ENCODE data around the gene DTL.
"Not testable (repeated sequence)": the region's sequence is repeated elsewhere in the genome, so short reads cannot be mapped to it uniquely, and the experiment has no call there.

The DTL gene

GRCh38 chr1:212035123-212035834 is at the start of gene DTL, which contains the start of gene INTS7:
Gene DTL (plus strand): TSS chr1:212035748. CDS start chr1:212035891, 143 bp downstream.
Gene INTS7 (minus strand): TSS chr1:212035557. CDS start chr1:212035437, 120 bp downstream.
- peak; percentile 100 for DNase-seq

- no peak for DNase-seq
These were observed 48.8 kb upstream of the DTL start for GRCh38 chr1:211986628-211987254.

- DNase-seq: no peak
These were observed 43.9 kb upstream of the DTL start for GRCh38 chr1:211991695-211992094.

- DNase-seq: not testable (repeated sequence)
These were observed 38.1 kb upstream of the DTL start for GRCh38 chr1:211997426-211997825.

- DNase-seq: no peak
These were observed 33.0 kb upstream of the DTL start for GRCh38 chr1:212002536-212002935.

- DNase-seq: no peak
These were observed 30.5 kb upstream of the DTL start for GRCh38 chr1:212004895-212005608.

- DNase-seq: no peak
These were observed 28.4 kb upstream of the DTL start for GRCh38 chr1:212007178-212007577.

GRCh38 chr1:212007886-212008285 is 27.7 kb upstream of the DTL start:
- no peak for DNase-seq

- DNase-seq: no peak
These were observed 26.0 kb upstream of the DTL start for GRCh38 chr1:212009561-212009960.

- no peak for DNase-seq
These were observed 25.5 kb upstream of the DTL start for GRCh38 chr1:212010004-212010403.

- peak; percentile 57 for DNase-seq
These were observed 23.4 kb upstream of the DTL start for GRCh38 chr1:212012034-212012740.

GRCh38 chr1:212013672-212014071 is 21.9 kb upstream of the DTL start:
- no peak for DNase-seq

- no peak for DNase-seq
These were observed 14.6 kb upstream of the DTL start for GRCh38 chr1:212020975-212021374.

GRCh38 chr1:212021563-212021962 is 14.0 kb upstream of the DTL start:
- no peak for DNase-seq

GRCh38 chr1:212022908-212023307 is 12.6 kb upstream of the DTL start:
- not testable (repeated sequence) for DNase-seq

- DNase-seq: no peak
These were observed 10.9 kb upstream of the DTL start for GRCh38 chr1:212024469-212025149.

GRCh38 chr1:212027727-212028126 is 7.8 kb upstream of the DTL start:
- DNase-seq: not testable (repeated sequence)

GRCh38 chr1:212030936-212031528 is 4.5 kb upstream of the DTL start:
- DNase-seq: peak; percentile 12

GRCh38 chr1:212034516-212035122 is 929 bp upstream of the DTL start:
- DNase-seq: no peak

GRCh38 chr1:212035835-212036605 is 472 bp downstream of the DTL start:
- DNase-seq: no peak

- no peak for DNase-seq
These were observed 2.4 kb downstream of the DTL start for GRCh38 chr1:212037900-212038299.

Measured in NCI-H345 (cell line).